Measurements from ENCODE around the gene FAM241B. TPM values are rescaled to one million over a fixed set of nuclear protein-coding genes. Genes with fewer than 3 reads are reported as not detected.

Gene FAM241B
- total RNA-seq, 1 experiment from 2014 or later: 5.8 TPM

DNA sequence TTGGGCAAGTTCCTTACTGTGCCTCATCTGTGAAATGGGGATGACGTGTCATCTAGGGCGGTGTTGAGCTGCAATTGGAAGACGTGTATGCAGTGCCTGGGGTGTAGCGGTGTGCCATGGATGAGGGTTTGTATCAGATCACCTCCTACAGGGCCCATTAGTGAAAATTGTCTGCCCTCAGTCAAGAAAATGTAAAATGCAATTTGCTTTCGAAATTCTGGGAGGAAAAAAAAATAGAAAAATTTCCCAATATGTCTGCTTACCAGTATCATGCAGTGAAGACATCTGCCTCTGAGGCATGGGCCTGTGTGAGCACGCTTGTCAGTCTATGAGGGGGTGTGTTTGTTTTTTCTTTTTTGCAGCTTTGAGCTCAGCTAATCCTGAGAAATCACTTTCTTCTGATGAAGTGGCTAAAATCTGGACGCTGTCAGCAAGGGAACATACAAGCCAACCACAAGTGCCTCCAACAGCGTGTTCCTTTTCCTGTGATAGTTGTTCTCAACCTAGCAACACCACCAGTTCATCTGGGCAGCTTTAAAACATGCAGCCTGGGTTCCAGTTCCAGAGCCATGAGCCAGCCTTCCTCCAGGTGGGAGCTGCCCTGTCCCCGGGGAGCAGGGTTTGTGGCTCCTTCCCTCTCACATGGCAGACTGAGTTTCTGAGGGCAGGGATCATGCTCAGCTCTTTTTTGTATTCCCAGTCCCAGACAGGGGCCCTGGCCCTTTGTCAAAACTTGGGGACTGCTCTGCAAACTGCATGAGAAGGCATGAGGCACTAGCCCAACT is 10.3 kb downstream of the FAM241B start:
- no peak for DNase-seq
- Histone ChIP-seq H3K27me3 (ENCODE audit: control insufficient read depth, insufficient read depth, low read length) (no peaks in the 10 kb centered on the region), H3K4me3 (ENCODE audit: insufficient read depth, low read depth, low read length) (no peak overlapping the region), H3K36me3 (replicated peaks; ENCODE audit: control insufficient read depth, insufficient read depth, low read length) (no peaks in the 10 kb centered on the region)

DNA sequence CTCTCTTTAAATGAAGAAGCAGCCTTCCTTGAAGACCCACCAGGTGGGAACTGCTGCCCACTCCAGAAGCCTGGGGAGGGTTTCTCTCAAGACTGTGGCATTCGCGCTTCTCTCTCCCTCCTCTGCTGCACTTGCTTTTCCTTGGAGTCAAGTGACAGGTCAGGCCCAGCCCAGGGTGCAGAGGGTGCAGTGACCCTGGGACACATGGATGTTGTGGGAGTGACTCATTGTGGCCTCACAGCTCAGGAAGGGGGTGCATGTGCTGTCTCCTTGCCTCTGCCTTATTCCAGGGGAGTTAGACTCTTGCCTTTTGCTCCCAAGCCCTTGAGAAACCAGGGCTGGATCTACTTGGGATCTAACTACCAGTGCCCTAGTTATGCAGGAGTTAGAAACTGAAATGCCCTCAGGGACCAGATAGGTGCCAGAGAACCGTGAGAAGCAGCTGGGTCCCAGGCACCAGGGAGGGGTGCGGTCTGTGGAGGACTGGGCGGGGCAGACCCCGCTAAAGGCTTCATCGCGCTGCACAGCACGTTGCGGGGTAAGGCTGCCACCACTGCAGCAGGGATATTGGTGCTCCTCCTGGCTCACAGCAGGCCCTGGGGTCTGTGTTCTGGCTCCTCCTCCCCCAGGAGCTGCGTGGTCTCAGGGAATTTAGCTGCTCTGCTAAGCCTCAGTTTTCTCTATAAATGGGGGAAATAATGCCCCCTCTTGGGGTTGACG is 11.4 kb downstream of the FAM241B start:
- no peaks in the 10 kb centered on the region for H3K27me3 ChIP-seq (ENCODE audit: control insufficient read depth, insufficient read depth, low read length)
- DNase-seq: peak; percentile 38
- no peaks in the 10 kb centered on the region for H3K36me3 ChIP-seq (replicated peaks; ENCODE audit: control insufficient read depth, insufficient read depth, low read length)
- H3K4me3 ChIP-seq (ENCODE audit: insufficient read depth, low read depth, low read length): no peak overlapping the region

DNA sequence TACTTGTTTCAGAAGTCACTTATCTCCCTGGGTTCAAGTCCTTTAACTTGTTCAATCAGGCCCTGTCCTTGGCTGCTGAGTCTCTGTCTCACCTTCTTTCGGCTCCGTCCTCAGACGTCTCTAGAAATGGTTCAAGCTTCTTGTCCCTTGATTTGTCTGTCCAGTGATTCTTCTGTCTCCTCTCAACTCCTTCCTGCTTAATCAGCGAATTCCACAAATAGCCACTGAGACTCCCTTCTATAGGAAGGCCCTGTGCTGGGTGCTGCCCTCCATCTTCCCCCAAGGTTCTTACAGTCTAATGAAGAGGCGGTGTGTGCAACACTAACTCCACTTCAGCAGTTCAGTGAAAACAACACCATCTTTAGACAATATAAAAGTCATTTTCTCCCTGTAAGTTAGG is 12.7 kb downstream of the FAM241B start:
- Histone ChIP-seq H3K27me3 (ENCODE audit: control insufficient read depth, insufficient read depth, low read length) (no peaks in the 10 kb centered on the region; the same call in 1 of the 2 replicates), H3K4me3 (ENCODE audit: insufficient read depth, low read depth, low read length) (no peak overlapping the region), H3K36me3 (replicated peaks; ENCODE audit: control insufficient read depth, insufficient read depth, low read length) (no peaks in the 10 kb centered on the region)
- DNase-seq: no peak

DNA sequence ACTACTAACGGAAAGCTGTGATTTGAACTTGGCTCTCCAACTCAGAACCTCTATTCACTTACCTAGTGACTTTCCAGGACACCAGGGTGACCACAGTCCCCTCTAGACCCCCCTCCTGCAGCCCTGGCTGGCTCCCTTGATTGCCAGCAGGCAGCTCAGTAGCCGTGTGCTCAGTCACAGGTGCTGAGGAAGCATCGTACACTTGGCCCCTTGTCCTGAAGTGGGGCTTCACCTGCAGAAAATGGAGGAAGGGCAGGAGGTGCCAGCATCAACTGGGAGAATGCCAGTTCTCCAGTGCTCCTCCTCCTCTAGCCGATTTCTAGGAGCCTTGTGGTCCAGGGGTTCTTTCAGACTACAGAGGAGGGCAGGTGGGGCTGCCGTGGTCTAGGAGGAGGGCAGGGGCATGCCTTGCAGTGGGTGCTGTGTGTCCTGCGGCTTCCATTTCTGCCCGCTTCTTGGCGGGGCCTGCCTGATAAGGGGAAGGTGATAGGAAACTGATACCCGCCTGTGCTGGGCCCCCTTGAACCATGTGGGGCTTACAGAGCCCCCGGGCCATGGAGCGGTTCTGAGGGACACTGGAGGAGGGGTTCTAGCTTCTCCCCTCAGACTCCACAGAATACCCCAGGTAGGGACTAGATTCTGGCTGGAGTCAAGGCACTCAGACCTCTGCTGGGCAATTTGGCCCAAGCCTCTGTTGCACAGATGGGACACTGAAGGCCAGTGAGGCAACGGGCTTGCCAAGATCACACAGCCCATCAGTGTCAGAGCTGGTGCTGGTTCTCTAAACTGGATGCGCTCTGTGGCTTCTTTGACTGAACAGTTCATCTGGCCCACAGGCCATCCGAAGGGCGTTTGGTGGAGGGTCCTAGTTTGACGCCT is 14.0 kb downstream of the FAM241B start:
- no peak for DNase-seq
- Histone ChIP-seq H3K27me3 (ENCODE audit: control insufficient read depth, insufficient read depth, low read length) (no peaks in the 10 kb centered on the region; the same call in 1 of the 2 replicates), H3K4me3 (ENCODE audit: insufficient read depth, low read depth, low read length) (no peak overlapping the region), H3K36me3 (replicated peaks; ENCODE audit: control insufficient read depth, insufficient read depth, low read length) (no peaks in the 10 kb centered on the region)

DNA sequence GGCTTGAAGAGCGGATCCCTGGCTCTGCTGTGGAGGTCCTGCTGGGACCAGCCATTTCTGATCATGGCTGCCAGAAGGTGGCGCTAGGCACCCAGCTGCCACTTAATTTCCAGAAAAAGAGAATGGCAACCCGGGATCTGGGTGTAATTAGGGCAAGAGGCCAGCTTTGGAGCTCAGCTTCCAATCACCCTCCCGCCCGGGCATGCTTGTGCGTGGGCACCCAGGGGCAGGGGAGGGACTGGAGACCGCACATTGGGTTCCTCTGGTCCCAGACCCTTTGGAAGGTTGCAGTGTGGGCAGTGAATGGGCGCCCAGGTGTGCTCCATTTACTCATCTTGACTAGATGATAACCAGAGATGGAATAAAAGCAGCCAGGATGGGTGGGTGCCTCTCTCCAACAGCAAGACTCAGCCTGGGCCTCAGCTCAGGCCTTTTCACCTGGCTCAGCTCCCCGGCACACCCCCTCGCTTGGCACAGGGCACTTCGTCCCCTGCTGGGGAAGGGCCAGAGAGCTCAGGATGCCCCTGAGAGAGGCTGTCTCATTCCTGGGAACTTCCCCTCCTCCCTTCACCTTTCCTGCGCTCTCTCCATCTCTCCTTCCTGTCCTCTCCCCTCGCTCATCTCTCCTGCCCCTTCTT is 14.7 kb downstream of the FAM241B start:
- no peaks in the 10 kb centered on the region; the same call in 1 of the 2 replicates for H3K27me3 ChIP-seq (ENCODE audit: control insufficient read depth, insufficient read depth, low read length)
- no peak overlapping the region for H3K4me3 ChIP-seq (ENCODE audit: insufficient read depth, low read depth, low read length)
- DNase-seq: peak; percentile 94
- no peaks in the 10 kb centered on the region for H3K36me3 ChIP-seq (replicated peaks; ENCODE audit: control insufficient read depth, insufficient read depth, low read length)

DNA sequence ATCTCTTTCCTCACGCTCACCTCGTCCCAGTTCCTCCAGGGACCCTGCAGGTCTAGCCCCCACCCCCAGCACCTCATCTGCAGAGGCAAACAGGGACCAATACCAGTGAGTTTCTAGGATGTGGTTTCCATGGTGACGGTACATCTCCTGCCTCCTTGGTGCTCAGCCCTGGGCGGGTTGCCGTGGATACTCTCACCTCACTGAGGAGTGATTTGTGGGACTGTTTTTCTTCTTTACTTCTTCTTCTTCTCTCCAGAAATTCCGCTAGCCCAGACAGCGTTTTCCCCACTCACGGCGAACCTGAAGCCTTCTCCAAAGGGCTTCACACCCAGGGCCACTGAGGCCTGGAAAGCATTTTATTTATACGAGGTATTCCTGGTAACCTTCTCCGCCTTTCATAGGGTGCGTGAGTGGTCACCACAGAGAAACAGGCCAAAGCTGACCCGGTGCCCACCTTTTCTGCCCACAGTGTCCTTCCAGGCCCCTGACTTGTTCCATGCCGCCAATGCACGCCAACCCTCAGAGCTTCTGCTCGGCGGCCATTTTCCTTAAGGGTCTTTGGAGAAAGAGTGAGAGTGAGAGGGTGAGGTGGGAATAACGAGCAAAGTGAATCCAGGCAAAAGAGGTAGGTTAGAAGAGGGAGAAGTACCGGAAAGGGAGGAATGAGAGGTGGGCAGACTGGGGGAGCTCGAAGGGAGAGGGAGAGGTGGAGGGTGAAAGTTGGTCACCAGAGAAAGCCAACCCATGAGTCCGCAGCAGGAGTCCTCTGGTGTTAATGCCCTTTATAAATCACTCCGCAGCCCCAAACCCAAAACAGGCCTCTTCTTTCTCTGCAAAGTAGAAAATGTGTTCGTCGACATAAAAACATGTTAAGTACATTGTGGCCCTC is 15.5 kb downstream of the FAM241B start:
- H3K27me3 ChIP-seq (ENCODE audit: control insufficient read depth, insufficient read depth, low read length): no peaks in the 10 kb centered on the region; the same call in 1 of the 2 replicates
- no peak overlapping the region for H3K4me3 ChIP-seq (ENCODE audit: insufficient read depth, low read depth, low read length)
- H3K36me3 ChIP-seq (replicated peaks; ENCODE audit: control insufficient read depth, insufficient read depth, low read length): no peaks in the 10 kb centered on the region
- peak; percentile 52 for DNase-seq

DNA sequence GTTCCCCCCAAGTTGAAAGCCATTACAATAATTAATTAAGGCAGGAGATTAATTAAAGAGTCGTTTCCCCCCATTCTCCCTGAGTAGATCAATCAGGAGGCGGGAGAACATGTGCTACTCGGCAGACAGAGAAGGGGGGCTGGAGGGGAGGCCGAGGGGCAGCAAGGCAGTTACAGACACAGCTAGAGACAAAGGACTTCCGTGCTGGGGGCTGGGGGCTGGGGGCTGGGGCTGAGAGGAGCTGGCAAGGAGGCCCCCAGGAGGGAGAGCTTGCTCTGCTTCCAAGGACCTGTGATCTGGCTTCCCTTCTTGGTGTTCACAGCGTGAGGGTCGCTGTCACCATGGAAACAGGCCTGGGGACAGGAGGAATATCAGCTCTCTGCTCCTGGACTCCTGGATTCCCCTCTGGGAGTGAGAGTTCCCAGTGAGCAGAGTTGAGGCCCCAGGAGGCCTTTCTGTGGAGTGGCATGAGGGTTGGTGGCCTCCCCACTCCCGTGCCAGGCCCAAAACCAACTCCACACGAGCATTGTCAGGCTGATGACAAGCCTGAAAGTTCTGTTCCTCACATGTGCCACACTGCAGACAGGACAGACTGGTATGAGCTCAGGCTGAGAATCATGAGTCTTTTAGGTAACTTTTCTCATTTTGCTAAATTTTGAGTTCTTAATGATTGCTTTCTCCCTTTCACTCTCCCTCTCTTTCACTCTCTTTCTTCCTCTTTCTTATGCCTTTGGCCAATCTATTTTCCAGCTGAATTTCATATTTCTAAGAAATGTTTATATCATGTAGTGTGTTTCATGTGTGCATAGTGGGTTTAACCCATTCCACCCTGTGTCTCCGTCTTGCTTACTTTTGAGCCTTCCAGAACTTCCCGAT is 16.4 kb downstream of the FAM241B start:
- Histone ChIP-seq H3K36me3 (replicated peaks; ENCODE audit: control insufficient read depth, insufficient read depth, low read length) (no peaks in the 10 kb centered on the region), H3K4me3 (ENCODE audit: insufficient read depth, low read depth, low read length) (no peak overlapping the region), H3K27me3 (ENCODE audit: control insufficient read depth, insufficient read depth, low read length) (no peaks in the 10 kb centered on the region; the same call in 1 of the 2 replicates)
- peak; percentile 74 for DNase-seq

DNA sequence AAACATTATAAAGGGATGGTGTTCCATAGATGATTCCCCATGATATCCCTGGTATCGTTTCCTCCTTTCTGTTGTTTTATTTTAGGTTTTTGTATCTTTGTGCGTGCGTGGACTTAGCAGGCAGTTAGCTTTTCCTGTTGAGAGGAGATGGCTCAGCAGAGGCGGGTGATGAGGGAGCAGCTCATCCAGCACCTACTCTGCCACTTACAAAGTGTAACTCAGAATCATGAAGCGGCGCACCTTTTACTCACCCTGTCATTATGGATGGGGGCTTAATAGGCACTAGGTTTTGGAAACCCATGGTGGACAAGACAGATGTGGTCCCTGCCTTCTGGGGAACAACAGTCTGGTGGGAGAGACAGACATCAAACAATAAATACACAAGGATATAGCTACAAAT is 17.1 kb downstream of the FAM241B start:
- Histone ChIP-seq H3K4me3 (ENCODE audit: insufficient read depth, low read depth, low read length) (no peak overlapping the region), H3K27me3 (ENCODE audit: control insufficient read depth, insufficient read depth, low read length) (no peaks in the 10 kb centered on the region; the same call in 1 of the 2 replicates)
- DNase-seq: no peak

DNA sequence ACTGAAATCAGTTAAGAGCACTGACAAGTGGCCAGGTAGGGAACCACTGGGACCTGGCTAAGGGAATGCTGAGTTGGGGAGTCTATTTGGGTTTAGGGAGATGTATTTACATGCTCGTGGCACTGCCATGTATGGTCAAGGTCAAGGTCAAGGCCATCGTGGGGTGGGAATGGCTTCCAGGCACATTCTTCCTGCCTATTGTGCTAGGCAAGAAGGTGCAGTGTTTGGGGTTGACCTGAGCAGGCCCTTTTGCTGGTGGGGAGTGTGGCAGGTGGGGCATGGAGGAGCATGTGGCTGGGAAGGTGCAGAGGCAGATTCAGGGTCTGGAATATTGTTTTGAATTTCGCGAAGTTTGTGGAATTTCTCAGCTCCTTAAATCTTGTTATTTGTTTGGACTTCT is 17.8 kb downstream of the FAM241B start:
- H3K27me3 ChIP-seq (ENCODE audit: control insufficient read depth, insufficient read depth, low read length): no peaks in the 10 kb centered on the region; the same call in 1 of the 2 replicates

More for the DNA sequence above, 17.1 kb downstream of the FAM241B start:
- H3K36me3 ChIP-seq (replicated peaks; ENCODE audit: control insufficient read depth, insufficient read depth, low read length): no peaks in the 10 kb centered on the region

DNA sequence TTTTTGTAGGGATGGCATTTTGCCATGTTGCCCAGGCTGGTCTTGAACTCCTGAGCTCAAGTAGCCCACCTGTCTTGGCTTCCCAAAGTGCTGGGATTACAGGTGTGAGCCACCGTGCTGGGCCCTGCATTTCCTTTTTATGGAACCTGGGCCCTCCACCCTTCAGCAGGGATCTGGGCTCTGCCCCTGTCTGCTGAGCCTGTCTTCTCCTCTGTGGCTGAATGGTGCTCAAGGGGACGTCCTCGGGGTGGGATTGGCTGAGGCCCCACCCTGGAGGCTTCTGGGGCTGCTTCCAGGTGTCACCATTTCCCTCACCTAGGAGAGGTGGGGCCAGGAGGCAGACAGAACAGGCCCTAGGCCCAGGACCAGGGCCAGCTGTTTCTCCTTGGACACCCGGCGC is 18.4 kb downstream of the FAM241B start:
- H3K36me3 ChIP-seq (replicated peaks; ENCODE audit: control insufficient read depth, insufficient read depth, low read length): no peaks in the 10 kb centered on the region
- no peaks in the 10 kb centered on the region; the same call in 1 of the 2 replicates for H3K27me3 ChIP-seq (ENCODE audit: control insufficient read depth, insufficient read depth, low read length)
- DNase-seq: no peak
- H3K4me3 ChIP-seq (ENCODE audit: insufficient read depth, low read depth, low read length): no peak overlapping the region

More for the DNA sequence above, 17.8 kb downstream of the FAM241B start:
- Histone ChIP-seq H3K4me3 (ENCODE audit: insufficient read depth, low read depth, low read length) (no peak overlapping the region), H3K36me3 (replicated peaks; ENCODE audit: control insufficient read depth, insufficient read depth, low read length) (no peaks in the 10 kb centered on the region)
- peak; percentile 24 for DNase-seq

DNA sequence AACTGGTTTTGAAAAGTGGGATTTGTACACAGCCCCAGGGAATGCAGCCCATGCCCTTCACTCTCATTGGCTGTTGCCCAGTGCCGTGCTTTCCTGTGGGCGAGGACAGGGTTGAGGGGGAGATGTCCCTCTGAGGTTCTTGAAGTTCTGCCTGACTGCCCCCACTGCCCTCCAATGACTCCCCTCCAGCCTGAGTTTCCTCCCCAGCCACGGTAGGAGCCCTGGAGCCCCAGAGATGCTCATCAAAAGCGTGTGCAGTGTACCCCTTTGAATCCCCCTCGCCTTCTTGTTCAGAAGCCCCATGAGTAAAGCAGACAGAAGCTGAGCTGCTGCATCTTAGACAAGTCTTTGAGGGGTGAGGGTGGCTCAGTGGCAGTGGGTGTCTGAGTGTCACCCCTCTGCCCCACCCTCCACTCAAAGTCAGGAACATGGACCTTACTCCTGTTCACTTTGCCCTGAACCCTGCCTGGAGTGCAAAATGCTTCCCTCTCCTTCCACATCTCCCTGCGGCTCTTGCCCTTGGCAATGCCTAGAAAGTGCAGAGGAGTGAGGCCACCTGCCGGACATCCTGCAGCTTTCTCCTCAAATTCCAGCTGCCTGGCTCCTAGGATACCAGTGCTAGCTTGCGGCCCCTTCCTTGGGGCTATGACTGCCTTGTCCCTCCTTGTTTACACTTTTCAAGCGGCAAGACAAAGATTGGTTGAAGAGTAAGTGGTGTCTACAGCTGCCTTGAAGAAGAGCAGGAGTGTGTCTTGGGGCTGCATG is 19.9 kb downstream of the FAM241B start:
- Histone ChIP-seq H3K4me3 (ENCODE audit: insufficient read depth, low read depth, low read length) (no peak overlapping the region), H3K36me3 (replicated peaks; ENCODE audit: control insufficient read depth, insufficient read depth, low read length) (no peaks in the 10 kb centered on the region), H3K27me3 (ENCODE audit: control insufficient read depth, insufficient read depth, low read length) (no peaks in the 10 kb centered on the region; the same call in 1 of the 2 replicates)
- DNase-seq: peak; percentile 67
